CD14-positive monocyte (primary cell): ENCODE data around the gene TSPEAR. TPM values are rescaled to one million over a fixed set of nuclear protein-coding genes. Genes with fewer than 3 reads are reported as not detected.

Experiments
- DNase-seq, 3 donors: peaks; one replicate each; pipeline ENCODE4 v3.0.0-alpha.2; 2011 to 2022
- H2AFZ ChIP-seq: 2 replicates; pipeline ENCODE4 v1.6.0; 2012; ENCODE audit warnings: mild to moderate bottlenecking, low read depth, low read length, inconsistent platforms; ENCODE audit not compliant: insufficient read depth, poor library complexity, severe bottlenecking
- H3K27ac ChIP-seq, 2 donors: 1 replicate in 1 of 2; 2 replicates in 1 of 2; pipeline ENCODE4 v1.5.1; 2012 to 2013; ENCODE audit warnings: low read length in 2 of 2, control low read depth in 1 of 2, inconsistent platforms in 1 of 2, low read depth in 1 of 2, mild to moderate bottlenecking in 1 of 2
- H3K27me3 ChIP-seq, 2 donors: one replicate each; pipeline versions ENCODE4 v1.6.0 to v1.6.1; 2011 to 2013; ENCODE audit warnings: low read length in 2 of 2; ENCODE audit not compliant: control insufficient read depth in 2 of 2, insufficient read depth in 2 of 2
- H3K36me3 ChIP-seq, 2 donors: replicated peaks in 1 of 2; 1 replicate in 1 of 2; 2 replicates in 1 of 2; pipeline versions ENCODE4 v1.5.1 to v1.6.1; 2012 to 2013; ENCODE audit warnings: low read length in 2 of 2, control low read depth in 1 of 2, inconsistent platforms in 1 of 2, mild to moderate bottlenecking in 1 of 2; ENCODE audit not compliant: insufficient read depth in 2 of 2, control insufficient read depth in 1 of 2
- H3K4me1 ChIP-seq, 2 donors: 1 replicate in 1 of 2; 2 replicates in 1 of 2; pipeline versions ENCODE4 v1.5.1 to v1.6.1; 2012 to 2013; ENCODE audit warnings: low read length in 2 of 2, control low read depth in 1 of 2, inconsistent platforms in 1 of 2, mild to moderate bottlenecking in 1 of 2, moderate library complexity in 1 of 2; ENCODE audit not compliant: insufficient read depth in 2 of 2, control insufficient read depth in 1 of 2
- H3K4me2 ChIP-seq: replicated peaks from 2 replicates; pipeline ENCODE3; 2012; ENCODE audit warnings: low read length, moderate library complexity, mild to moderate bottlenecking; ENCODE audit not compliant: poor library complexity, severe bottlenecking; ENCODE audit errors: extremely low read depth
- H3K4me3 ChIP-seq, 3 experiments: fragments of 200-600 bp in 1 of 3; sonication (generic) in 1 of 3; replicated peaks in 1 of 3; 1 replicate in 2 of 3; 2 replicates in 1 of 3; pipeline ENCODE4 v1.5.1; 2011 to 2013; ENCODE audit warnings: low read length in 3 of 3, mild to moderate bottlenecking in 3 of 3, control low read depth in 2 of 3, low read depth in 2 of 3, inconsistent platforms in 1 of 3, moderate library complexity in 1 of 3
- H3K79me2 ChIP-seq: 2 replicates; pipeline ENCODE4 v1.6.0; 2012; ENCODE audit warnings: mild to moderate bottlenecking, control low read depth, inconsistent platforms, low read length, moderate library complexity; ENCODE audit not compliant: insufficient read depth
- H3K9ac ChIP-seq: 2 replicates; pipeline ENCODE4 v1.6.0; 2017; ENCODE audit warnings: low read length, mild to moderate bottlenecking; ENCODE audit not compliant: insufficient read depth, poor library complexity, severe bottlenecking
- H3K9me3 ChIP-seq, 2 donors: replicated peaks in 1 of 2; 1 replicate in 1 of 2; 2 replicates in 1 of 2; pipeline versions ENCODE4 v1.5.1 to v1.6.1; 2012 to 2013; ENCODE audit warnings: low read length in 2 of 2, control low read depth in 1 of 2; ENCODE audit not compliant: control insufficient read depth in 1 of 2, insufficient read depth in 1 of 2
- H4K20me1 ChIP-seq: 2 replicates; pipeline ENCODE4 v1.6.0; 2012; ENCODE audit warnings: mild to moderate bottlenecking, low read length, control low read depth, moderate library complexity; ENCODE audit not compliant: insufficient read depth
- H3K27ac Mint-ChIP-seq, 7 donors: one replicate each; pipeline ENCODE4 v1.8.0; 2020; ENCODE audit warnings: mild to moderate bottlenecking in 7 of 7, mixed read lengths in 7 of 7, moderate library complexity in 6 of 7, inconsistent platforms in 2 of 7
- H3K27me3 Mint-ChIP-seq, 3 donors: one replicate each; pipeline ENCODE4 v1.8.0; 2021 to 2022; ENCODE audit warnings: low read depth in 3 of 3, mild to moderate bottlenecking in 3 of 3, mixed read lengths in 3 of 3, moderate library complexity in 3 of 3, inconsistent platforms in 1 of 3
- H3K36me3 Mint-ChIP-seq, 2 donors: one replicate each; pipeline ENCODE4 v1.8.0; 2020; ENCODE audit warnings: mixed read lengths in 2 of 2, inconsistent platforms in 1 of 2, mild to moderate bottlenecking in 1 of 2
- H3K4me1 Mint-ChIP-seq: one replicate; pipeline ENCODE4 v1.8.0; 2020; ENCODE audit warnings: mild to moderate bottlenecking, mixed read lengths
- H3K4me3 Mint-ChIP-seq, 2 donors: one replicate each; pipeline ENCODE4 v1.8.0; 2020; ENCODE audit warnings: mild to moderate bottlenecking in 2 of 2, mixed read lengths in 2 of 2, moderate library complexity in 1 of 2
- H3K9me3 Mint-ChIP-seq, 7 donors: one replicate each; pipeline ENCODE4 v1.8.0; 2020 to 2022; ENCODE audit warnings: mixed read lengths in 7 of 7, mild to moderate bottlenecking in 6 of 7, moderate library complexity in 6 of 7, inconsistent platforms in 2 of 7
- CTCF ChIP-seq: fragments of 200-600 bp; IDR thresholded peaks from one replicate; pipeline ENCODE4 v1.8.0; 2022; ENCODE audit warnings: antibody characterized with exemption, mild to moderate bottlenecking
- WGBS: methylation state at CpG from one replicate; pipeline ENCODE4 v1.1.5; 2013; ENCODE audit warnings: missing lambda C conversion rate; ENCODE audit not compliant: insufficient coverage; 5-methylcytosine and 5-hydroxymethylcytosine counted together
- intact Hi-C, 2 donors: fragments of 100-400 bp; cut with micrococcal nuclease; formaldehyde crosslinking; loops; one replicate each; pipeline versions ENCODE4 v1.15.0 to v1.15.1; 2023
- polyA plus RNA-seq, 3 donors: library from polyadenylated mRNA; depleted of rRNA in 1 of 3; unstranded in 2 of 3; stranded (reverse) in 1 of 3; fragments of 300-500 nt in 2 of 3; fragments of >200 nt in 1 of 3; fragmentation: Illumina TruSeq in 2 of 3; gene quantifications; 1 replicate in 2 of 3; 2 replicates in 1 of 3; pipeline ENCODE4 v1.2.3, GENCODE V29; 2012 to 2021

TSPEAR gene
- polyA plus RNA-seq, 3 donors, result not detected

GRCh38 chr21:44521301-44521927 lies 190.0 kb downstream of the TSPEAR start:
- H3K27ac Mint-ChIP-seq, result no peak overlapping the region
- 94% methylated on average over 22 of the region's 22 CpGs for WGBS
- H3K9me3 Mint-ChIP-seq, result peaks cover 0 to 18% (median 5%) of the 10 kb centered on the region in 7 donors

More at GRCh38 chr21:44521301-44521927, 190.0 kb downstream of the TSPEAR start:
- H3K36me3 Mint-ChIP-seq, result no peaks in the 10 kb centered on the region
- Histone ChIP-seq H3K4me3 (no peak overlapping the region), H3K79me2 (no peaks in the 10 kb centered on the region), H3K36me3 (no peaks in the 10 kb centered on the region), H3K27ac (no peak overlapping the region), H3K4me1 (no peaks in the 10 kb centered on the region), H2AFZ (no peak overlapping the region), H3K9me3 (peaks cover 14 to 17% of the 10 kb centered on the region in 2 donors), H3K27me3 (no peaks in the 10 kb centered on the region), H3K9ac (no peak overlapping the region), H4K20me1 (no peaks in the 10 kb centered on the region), H3K4me2 (no peak overlapping the region)
- intact Hi-C loops, result no loop called here
- no peak for TF ChIP-seq CTCF
- H3K4me3 Mint-ChIP-seq, result no peak overlapping the region
- H3K4me1 Mint-ChIP-seq, result no peaks in the 10 kb centered on the region
- H3K27me3 Mint-ChIP-seq, result peaks cover 0 to 6% (median 0%) of the 10 kb centered on the region in 3 donors
- no peak for DNase-seq
